HG02970 (cell line): Measurements from ENCODE around the gene UBE2O.
"Not testable (repeated sequence)": the region's sequence is repeated elsewhere in the genome, so short reads cannot be mapped to it uniquely, and the experiment has no call there.

Source experiments
- ATAC-seq: cut with Tn5 transposase; IDR thresholded peaks from one replicate; pipeline ENCODE4 v1.9.1; 2021; ENCODE audit warnings: mild to moderate bottlenecking, moderate library complexity, moderate number of reproducible peaks; ENCODE audit not compliant: unreplicated experiment, low FRiP score

Gene UBE2O

GRCh38 chr17:76381633-76382350 is 71.2 kb downstream of the UBE2O start:
- ATAC-seq, result no peak

- no peak for ATAC-seq
These were observed 73.1 kb downstream of the UBE2O start for GRCh38 chr17:76379646-76380376.

GRCh38 chr17:76379275-76379641 is 73.7 kb downstream of the UBE2O start:
- no peak for ATAC-seq

GRCh38 chr17:76378548-76379274 is 74.2 kb downstream of the UBE2O start:
- no peak for ATAC-seq

- ATAC-seq, result no peak
These were observed 76.4 kb downstream of the UBE2O start for GRCh38 chr17:76376318-76377133.

- ATAC-seq, result no peak
These were observed 81.0 kb downstream of the UBE2O start for GRCh38 chr17:76371656-76372628.

GRCh38 chr17:76370261-76370993 is 82.5 kb downstream of the UBE2O start:
- ATAC-seq, result no peak

GRCh38 chr17:76369804-76370203 is 83.1 kb downstream of the UBE2O start:
- ATAC-seq, result no peak

- ATAC-seq, result no peak
These were observed 83.6 kb downstream of the UBE2O start for GRCh38 chr17:76369379-76369778.

GRCh38 chr17:76368545-76368944 is 84.4 kb downstream of the UBE2O start:
- ATAC-seq, result no peak

GRCh38 chr17:76367642-76368041 is 85.3 kb downstream of the UBE2O start:
- ATAC-seq, result no peak

- ATAC-seq, result no peak
These were observed 86.7 kb downstream of the UBE2O start for GRCh38 chr17:76366247-76366646.

GRCh38 chr17:76365256-76365903 is 87.6 kb downstream of the UBE2O start:
- no peak for ATAC-seq

GRCh38 chr17:76363107-76363842 is 89.7 kb downstream of the UBE2O start:
- no peak for ATAC-seq

- ATAC-seq, result no peak
These were observed 92.5 kb downstream of the UBE2O start for GRCh38 chr17:76360461-76360860.

- ATAC-seq, result not testable (repeated sequence)
These were observed 93.2 kb downstream of the UBE2O start for GRCh38 chr17:76359776-76360175.

GRCh38 chr17:76359375-76359774 is 93.6 kb downstream of the UBE2O start:
- ATAC-seq, result no peak
